Osteocyte (in vitro differentiated cells): ENCODE measurements around the gene KCNK4. TPM values are rescaled to one million over a fixed set of nuclear protein-coding genes. Genes with fewer than 3 reads are reported as not detected.
A peak's percentile ranks its signal among the peaks of the same experiment; 100 is the strongest.

Experiments
- DNase-seq: peaks from one replicate; pipeline ENCODE4 v3.0.0; 2021; ENCODE audit warnings: mixed read lengths; ENCODE audit not compliant: unreplicated experiment; ENCODE audit errors: extremely low spot score
- H3K27ac Mint-ChIP-seq: one replicate; pipeline ENCODE4 v1.8.0; 2021; ENCODE audit warnings: mild to moderate bottlenecking, mixed read lengths; ENCODE audit not compliant: unreplicated experiment
- H3K27me3 Mint-ChIP-seq: one replicate; pipeline ENCODE4 v1.8.0; 2021; ENCODE audit warnings: mixed read lengths; ENCODE audit not compliant: unreplicated experiment
- H3K36me3 Mint-ChIP-seq: one replicate; pipeline ENCODE4 v1.8.0; 2021; ENCODE audit warnings: mixed read lengths; ENCODE audit not compliant: unreplicated experiment
- H3K4me1 Mint-ChIP-seq: one replicate; pipeline ENCODE4 v1.8.0; 2021; ENCODE audit warnings: mixed read lengths; ENCODE audit not compliant: unreplicated experiment
- H3K4me3 Mint-ChIP-seq: one replicate; pipeline ENCODE4 v1.8.0; 2021; ENCODE audit warnings: mild to moderate bottlenecking, moderate library complexity, mixed read lengths; ENCODE audit not compliant: unreplicated experiment
- H3K9me3 Mint-ChIP-seq: one replicate; pipeline ENCODE4 v1.8.0; 2021; ENCODE audit warnings: mixed read lengths; ENCODE audit not compliant: unreplicated experiment
- CTCF ChIP-seq: fragments of 200-600 bp; sonication (generic); IDR thresholded peaks from 2 replicates; pipeline ENCODE4 v1.5.0; 2021; ENCODE audit warnings: antibody characterized with exemption, mild to moderate bottlenecking, moderate library complexity
- total RNA-seq: library from RNA; stranded (reverse); gene quantifications from 2 replicates; pipeline ENCODE4 v1.2.1, GENCODE V29; 2021

KCNK4 gene
- total RNA-seq, 1 donor from 2014 or later, result 0.43 TPM

- H3K27me3 Mint-ChIP-seq, result peaks cover 10% of the 10 kb centered on the region
- no peaks in the 10 kb centered on the region for H3K9me3 Mint-ChIP-seq
- peaks cover 31% of the 10 kb centered on the region for H3K4me1 Mint-ChIP-seq
- no peak for DNase-seq
- no peak for TF ChIP-seq CTCF
- H3K27ac Mint-ChIP-seq, result no peak overlapping the region
- no peak overlapping the region for H3K4me3 Mint-ChIP-seq
- no peaks in the 10 kb centered on the region for H3K36me3 Mint-ChIP-seq
Observed at GRCh38 chr11:64303109-64304031, 12.3 kb downstream of the KCNK4 start.

GRCh38 chr11:64304032-64304315 is 12.9 kb downstream of the KCNK4 start:
- peak overlapping the region; percentile 96 for H3K27ac Mint-ChIP-seq
- H3K36me3 Mint-ChIP-seq, result no peaks in the 10 kb centered on the region
- H3K27me3 Mint-ChIP-seq, result peaks cover 6% of the 10 kb centered on the region
- no peaks in the 10 kb centered on the region for H3K9me3 Mint-ChIP-seq
- no peak for DNase-seq
- H3K4me1 Mint-ChIP-seq, result peaks cover 29% of the 10 kb centered on the region
- H3K4me3 Mint-ChIP-seq, result peak overlapping the region; percentile 86
- TF ChIP-seq CTCF, result no peak

GRCh38 chr11:64304316-64305072 is 13.4 kb downstream of the KCNK4 start:
- Mint-ChIP-seq H3K27me3 (peaks cover 6% of the 10 kb centered on the region), H3K4me3 (peak overlapping the region; percentile 86), H3K36me3 (no peaks in the 10 kb centered on the region), H3K27ac (peak overlapping the region; percentile 96), H3K9me3 (no peaks in the 10 kb centered on the region), H3K4me1 (peaks cover 28% of the 10 kb centered on the region)
- peak; percentile 93 for TF ChIP-seq CTCF
- peak; percentile 96 for DNase-seq

GRCh38 chr11:64305075-64305690 is 14.1 kb downstream of the KCNK4 start, which contains the start of gene ESRRA:
ESRRA (plus strand) TSS chr11:64305524; CDS start chr11:64307180, 1,656 bp downstream.
- no peak for TF ChIP-seq CTCF
- H3K27ac Mint-ChIP-seq, result peak within 1 kb of the TSS; percentile 96
- H3K27me3 Mint-ChIP-seq, result peaks cover 3% of the 10 kb centered on the region
- H3K9me3 Mint-ChIP-seq, result no peaks in the 10 kb centered on the region
- peak within 1 kb of the TSS; percentile 91 for H3K4me3 Mint-ChIP-seq
- no peaks in the 10 kb centered on the region for H3K36me3 Mint-ChIP-seq
- peaks cover 25% of the 10 kb centered on the region for H3K4me1 Mint-ChIP-seq
- DNase-seq, result peak; percentile 100
